GM13977 (cell line): Measurements from ENCODE around the gene PLXNA4.

ENCODE experiments used
- DNase-seq: peaks from one replicate; pipeline ENCODE4 v3.0.0; 2012; ENCODE audit warnings: low spot score
- in situ Hi-C: fragments of 300-500 bp; cut with MboI; formaldehyde crosslinking; loops from one replicate; pipeline ENCODE4 v1.12.0; 2022; ENCODE audit warnings: low sequenced_read_pairs, low pct_unique_long_range_greater_than_20kb, mixed read lengths, inconsistent platforms; ENCODE audit not compliant: unreplicated experiment
- TF ChIP-seq, protein P1 (sequence below): IDR thresholded peaks from 2 replicates; pipeline ENCODE4 v1.5.1; 2012; ENCODE audit warnings: mild to moderate bottlenecking, control low read depth; ENCODE audit not compliant: insufficient read depth; ENCODE audit errors: extremely low read depth, missing control alignments

The PLXNA4 gene

GRCh38 chr7:132149436-132150304, 426.6 kb downstream of the PLXNA4 start:
- TF ChIP-seq, protein P1, sequence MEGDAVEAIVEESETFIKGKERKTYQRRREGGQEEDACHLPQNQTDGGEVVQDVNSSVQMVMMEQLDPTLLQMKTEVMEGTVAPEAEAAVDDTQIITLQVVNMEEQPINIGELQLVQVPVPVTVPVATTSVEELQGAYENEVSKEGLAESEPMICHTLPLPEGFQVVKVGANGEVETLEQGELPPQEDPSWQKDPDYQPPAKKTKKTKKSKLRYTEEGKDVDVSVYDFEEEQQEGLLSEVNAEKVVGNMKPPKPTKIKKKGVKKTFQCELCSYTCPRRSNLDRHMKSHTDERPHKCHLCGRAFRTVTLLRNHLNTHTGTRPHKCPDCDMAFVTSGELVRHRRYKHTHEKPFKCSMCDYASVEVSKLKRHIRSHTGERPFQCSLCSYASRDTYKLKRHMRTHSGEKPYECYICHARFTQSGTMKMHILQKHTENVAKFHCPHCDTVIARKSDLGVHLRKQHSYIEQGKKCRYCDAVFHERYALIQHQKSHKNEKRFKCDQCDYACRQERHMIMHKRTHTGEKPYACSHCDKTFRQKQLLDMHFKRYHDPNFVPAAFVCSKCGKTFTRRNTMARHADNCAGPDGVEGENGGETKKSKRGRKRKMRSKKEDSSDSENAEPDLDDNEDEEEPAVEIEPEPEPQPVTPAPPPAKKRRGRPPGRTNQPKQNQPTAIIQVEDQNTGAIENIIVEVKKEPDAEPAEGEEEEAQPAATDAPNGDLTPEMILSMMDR: no peak

GRCh38 chr7:132148876-132149275, 427.4 kb downstream of the PLXNA4 start:
- DNase-seq: no peak
- in situ Hi-C loops: no loop called here
- TF ChIP-seq, protein P1: no peak

More at GRCh38 chr7:132149436-132150304, 426.6 kb downstream of the PLXNA4 start:
- in situ Hi-C loops: no loop called here
- DNase-seq: no peak

DNA sequence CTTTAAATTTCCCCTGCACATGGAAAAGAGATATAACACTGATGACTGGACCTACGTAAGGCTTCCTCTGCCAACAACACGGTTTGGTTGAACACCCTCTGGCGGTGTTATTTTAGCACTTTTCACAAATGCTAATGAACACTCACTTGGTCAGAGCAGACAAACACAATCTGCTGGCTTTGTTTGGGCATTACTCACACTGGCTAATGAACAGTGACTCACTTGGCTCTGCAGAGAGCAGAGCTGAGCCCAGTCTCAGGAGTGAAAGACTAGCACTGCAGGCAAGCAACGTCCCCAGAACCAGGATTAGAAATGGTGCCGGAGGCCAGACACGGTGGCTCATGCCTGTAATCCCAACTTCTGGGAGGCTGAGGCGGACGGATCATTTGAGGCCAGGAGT, 430.8 kb downstream of the PLXNA4 start:
- in situ Hi-C loops: no loop called here
- TF ChIP-seq, protein P1: no peak
- DNase-seq: no peak

DNA sequence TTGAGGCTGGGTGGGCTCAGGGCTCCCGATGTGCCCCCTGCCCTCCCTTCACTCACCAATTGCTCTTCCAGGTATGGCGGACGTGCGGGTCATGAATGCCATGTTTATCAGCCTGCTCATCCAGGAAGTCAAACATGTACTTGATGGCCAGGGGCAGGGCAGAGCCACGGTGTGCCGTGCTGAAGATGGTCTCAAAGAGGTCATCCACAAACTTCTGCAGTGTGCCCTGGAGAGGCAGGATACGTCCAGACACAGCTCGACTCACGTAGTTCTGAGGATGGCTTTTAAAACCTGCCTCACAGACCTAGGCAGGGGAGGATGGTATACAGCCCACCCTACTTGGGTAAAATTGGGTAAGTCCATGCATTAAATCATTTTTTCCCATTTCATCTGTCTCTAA, 431.2 kb downstream of the PLXNA4 start:
- in situ Hi-C loops: no loop called here
- no peak for DNase-seq
- TF ChIP-seq, protein P1: no peak

DNA sequence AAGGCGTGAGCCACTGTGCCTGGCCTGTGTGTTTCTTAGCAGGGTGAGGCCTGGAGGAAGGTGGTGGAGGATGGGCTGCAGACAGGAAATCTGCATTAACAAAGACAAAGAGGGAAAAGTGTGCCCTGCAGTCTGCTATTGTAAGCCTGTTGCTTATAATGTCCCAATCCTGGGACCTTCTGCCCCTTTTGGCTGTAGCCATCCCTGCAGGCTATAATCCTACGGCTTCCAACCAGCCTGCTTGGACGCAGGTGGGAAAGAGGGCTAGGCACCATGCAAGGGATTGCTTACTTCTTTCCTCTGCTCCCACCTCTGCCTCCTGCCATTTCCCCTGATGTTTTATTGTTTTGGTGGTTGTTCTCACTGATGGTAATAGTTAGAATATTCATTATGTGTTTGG, 434.3 kb downstream of the PLXNA4 start:
- in situ Hi-C loops: no loop called here
- TF ChIP-seq, protein P1: no peak
- no peak for DNase-seq

GRCh38 chr7:132141109-132141508, 435.2 kb downstream of the PLXNA4 start:
- in situ Hi-C loops: no loop called here
- TF ChIP-seq, protein P1: no peak
- no peak for DNase-seq
